22Rv1 (cell line): ENCODE data around the gene C1orf198.

Experiments used
- CTCF ChIP-seq: fragments of 450-650 bp; IDR thresholded peaks from 2 replicates; pipeline ENCODE4 v1.5.1; 2017; ENCODE audit warnings: mild to moderate bottlenecking
- ZFX ChIP-seq: fragments of 450-650 bp; IDR thresholded peaks from 2 replicates; pipeline ENCODE4 v1.6.1; 2017; ENCODE audit warnings: antibody characterized with exemption, borderline replicate concordance

DNA sequence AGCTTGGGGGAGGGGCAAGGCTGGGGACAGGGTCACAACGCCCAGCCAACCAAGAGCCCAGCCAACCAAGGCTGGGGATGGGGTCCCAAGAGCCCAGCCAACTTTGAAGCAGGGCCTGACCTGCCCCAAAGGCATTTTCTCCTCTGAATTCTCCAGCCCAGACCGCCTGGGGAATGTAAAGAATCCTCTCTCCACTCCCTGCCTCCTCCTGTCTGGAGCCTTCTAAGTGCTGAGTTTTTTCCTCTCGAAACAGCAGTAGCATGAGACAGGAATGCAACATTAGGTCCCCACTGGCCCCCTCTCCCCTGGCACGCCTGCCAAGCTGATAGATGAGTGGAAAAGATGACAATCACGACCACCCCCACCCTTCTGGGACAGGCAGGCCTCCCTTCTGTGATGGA lies 17.0 kb downstream of the C1orf198 start:
- TF ChIP-seq CTCF (no peak), ZFX (no peak)
